NB4 (cell line): ENCODE data around the gene PAK5.
A peak's percentile ranks its signal among the peaks of the same experiment; 100 is the strongest.

Experiments used
- DNase-seq: peaks from one replicate; pipeline ENCODE4 v3.0.0; 2010; ENCODE audit warnings: low read depth
- H3K4me3 ChIP-seq: one replicate; pipeline ENCODE4 v1.5.1; 2011; ENCODE audit warnings: mild to moderate bottlenecking, low read depth, low read length, moderate library complexity
- MYC ChIP-seq: IDR thresholded peaks from 2 replicates; pipeline ENCODE4 v1.6.1; 2011; ENCODE audit warnings: low read depth, low read length
- POLR2A ChIP-seq: IDR thresholded peaks from 2 replicates; pipeline ENCODE4 v1.6.1; 2011; ENCODE audit warnings: mild to moderate bottlenecking; ENCODE audit not compliant: insufficient read length; ENCODE audit errors: extremely low read depth
- TF ChIP-seq, protein P1 (sequence below): IDR thresholded peaks from 2 replicates; pipeline ENCODE4 v1.6.1; 2011; ENCODE audit warnings: low read depth, low read length
- TF ChIP-seq, protein P2 (sequence below): IDR thresholded peaks from one replicate; pipeline ENCODE4 v1.5.1; 2012; ENCODE audit warnings: low read depth, low read length

PAK5 gene

DNA sequence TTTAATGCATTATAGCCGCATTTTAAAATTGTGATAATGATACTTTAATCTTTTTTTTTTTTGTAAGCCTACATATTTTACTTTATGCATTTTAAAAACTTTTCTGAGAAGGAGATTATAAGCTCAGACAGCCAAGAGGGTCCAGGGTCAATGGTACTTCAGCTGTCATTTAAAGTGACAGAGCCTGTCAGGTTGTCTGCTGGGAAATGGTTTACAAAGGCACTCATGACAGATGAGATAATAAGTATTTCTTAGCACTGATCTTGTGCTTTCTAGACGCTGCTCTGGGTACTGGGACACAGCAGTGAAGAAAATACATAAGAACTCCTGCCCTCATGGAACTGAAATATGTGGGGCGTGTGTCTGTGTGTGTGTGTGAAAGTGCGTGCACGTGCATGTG, 304.9 kb downstream of the PAK5 start:
- no peak for DNase-seq
- H3K4me3 ChIP-seq, result no peak overlapping the region
- TF ChIP-seq MYC, result no peak
- TF ChIP-seq, protein P1, sequence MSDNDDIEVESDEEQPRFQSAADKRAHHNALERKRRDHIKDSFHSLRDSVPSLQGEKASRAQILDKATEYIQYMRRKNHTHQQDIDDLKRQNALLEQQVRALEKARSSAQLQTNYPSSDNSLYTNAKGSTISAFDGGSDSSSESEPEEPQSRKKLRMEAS, result no peak
- TF ChIP-seq, protein P2, sequence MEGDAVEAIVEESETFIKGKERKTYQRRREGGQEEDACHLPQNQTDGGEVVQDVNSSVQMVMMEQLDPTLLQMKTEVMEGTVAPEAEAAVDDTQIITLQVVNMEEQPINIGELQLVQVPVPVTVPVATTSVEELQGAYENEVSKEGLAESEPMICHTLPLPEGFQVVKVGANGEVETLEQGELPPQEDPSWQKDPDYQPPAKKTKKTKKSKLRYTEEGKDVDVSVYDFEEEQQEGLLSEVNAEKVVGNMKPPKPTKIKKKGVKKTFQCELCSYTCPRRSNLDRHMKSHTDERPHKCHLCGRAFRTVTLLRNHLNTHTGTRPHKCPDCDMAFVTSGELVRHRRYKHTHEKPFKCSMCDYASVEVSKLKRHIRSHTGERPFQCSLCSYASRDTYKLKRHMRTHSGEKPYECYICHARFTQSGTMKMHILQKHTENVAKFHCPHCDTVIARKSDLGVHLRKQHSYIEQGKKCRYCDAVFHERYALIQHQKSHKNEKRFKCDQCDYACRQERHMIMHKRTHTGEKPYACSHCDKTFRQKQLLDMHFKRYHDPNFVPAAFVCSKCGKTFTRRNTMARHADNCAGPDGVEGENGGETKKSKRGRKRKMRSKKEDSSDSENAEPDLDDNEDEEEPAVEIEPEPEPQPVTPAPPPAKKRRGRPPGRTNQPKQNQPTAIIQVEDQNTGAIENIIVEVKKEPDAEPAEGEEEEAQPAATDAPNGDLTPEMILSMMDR, result no peak

DNA sequence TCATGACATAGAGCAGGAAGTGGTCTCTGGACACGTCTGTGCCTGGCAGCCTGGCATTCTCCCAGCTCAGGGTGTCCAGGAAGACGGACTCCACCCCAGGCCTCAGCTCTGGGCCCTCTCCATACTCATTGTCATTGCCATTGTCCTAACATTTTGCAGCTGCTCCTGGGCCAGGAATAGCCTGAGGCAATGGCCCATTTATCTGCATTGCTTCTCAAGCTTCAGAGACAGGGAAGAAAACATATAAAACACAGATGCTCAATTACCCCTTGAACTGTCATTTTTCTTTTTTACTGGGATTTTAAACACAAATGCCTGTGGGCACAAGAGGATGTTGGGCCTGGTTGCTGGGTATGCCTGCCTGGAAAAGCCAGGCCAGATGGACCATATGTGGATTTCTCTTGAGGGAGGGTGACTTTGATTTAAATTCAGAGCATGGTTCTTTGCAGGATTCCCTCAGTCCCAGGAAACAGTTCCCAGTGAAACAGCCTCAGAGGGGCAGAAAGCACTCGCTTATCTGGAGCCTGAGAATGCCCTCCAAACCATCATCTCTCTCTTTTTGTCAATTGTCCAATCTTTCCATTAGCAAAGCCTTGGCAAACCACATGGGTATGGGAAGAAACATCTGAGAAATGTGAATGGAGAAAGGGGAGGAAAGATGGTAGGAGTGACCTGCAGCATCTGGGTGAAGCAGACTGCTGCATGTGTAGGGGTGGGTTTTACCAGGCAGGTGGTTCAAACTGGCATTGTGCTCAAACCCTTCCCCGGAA, 306.6 kb downstream of the PAK5 start:
- no peak overlapping the region for H3K4me3 ChIP-seq
- DNase-seq, result no peak
- TF ChIP-seq, protein P2, result no peak
- TF ChIP-seq MYC (no peak), POLR2A (no peak)
- TF ChIP-seq, protein P1, result no peak

DNA sequence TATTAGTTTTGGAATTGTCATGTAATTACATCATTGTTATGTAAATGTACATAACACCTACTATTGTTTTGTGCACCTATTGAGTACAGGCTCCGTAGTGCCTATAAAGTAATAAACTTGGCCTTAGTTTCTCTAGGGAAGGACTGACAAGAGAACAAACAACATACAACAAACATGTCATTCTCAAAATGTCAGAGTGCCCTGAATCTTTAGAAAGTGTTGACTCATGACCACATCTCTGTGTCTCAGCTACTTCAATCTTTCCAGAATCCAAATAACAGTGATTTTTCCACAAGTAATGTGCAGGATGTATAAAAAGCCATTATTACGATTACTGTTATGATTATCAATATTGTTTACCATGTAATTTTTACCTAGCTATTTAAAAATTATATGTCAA, 307.3 kb downstream of the PAK5 start:
- TF ChIP-seq MYC (no peak), POLR2A (no peak)
- TF ChIP-seq, protein P1, result no peak
- TF ChIP-seq, protein P2, result no peak
- no peak for DNase-seq
- H3K4me3 ChIP-seq, result no peak overlapping the region

DNA sequence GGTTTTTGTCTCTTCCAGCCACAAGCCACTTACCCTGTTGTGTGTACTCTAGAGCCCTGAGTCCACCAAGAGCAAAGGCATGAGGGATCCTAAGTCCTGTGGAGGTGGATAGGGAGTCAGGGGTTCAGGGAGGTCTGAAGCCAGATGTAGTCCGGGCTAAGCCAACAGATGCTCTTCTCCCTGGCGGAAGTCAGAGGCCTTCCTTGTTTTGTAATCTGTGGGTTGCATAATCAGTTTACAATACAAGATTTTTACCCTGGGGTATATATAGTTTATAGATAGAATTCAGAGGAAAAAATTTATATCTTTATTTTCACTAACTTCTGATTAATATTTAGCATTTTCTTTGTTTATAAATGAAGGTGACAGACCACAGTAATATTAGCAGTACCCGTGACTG, 315.2 kb downstream of the PAK5 start:
- peak; percentile 34 for DNase-seq
- TF ChIP-seq MYC, result no peak
- TF ChIP-seq, protein P2, result no peak
- TF ChIP-seq, protein P1, result no peak
- no peak for TF ChIP-seq POLR2A
- H3K4me3 ChIP-seq, result no peak overlapping the region

DNA sequence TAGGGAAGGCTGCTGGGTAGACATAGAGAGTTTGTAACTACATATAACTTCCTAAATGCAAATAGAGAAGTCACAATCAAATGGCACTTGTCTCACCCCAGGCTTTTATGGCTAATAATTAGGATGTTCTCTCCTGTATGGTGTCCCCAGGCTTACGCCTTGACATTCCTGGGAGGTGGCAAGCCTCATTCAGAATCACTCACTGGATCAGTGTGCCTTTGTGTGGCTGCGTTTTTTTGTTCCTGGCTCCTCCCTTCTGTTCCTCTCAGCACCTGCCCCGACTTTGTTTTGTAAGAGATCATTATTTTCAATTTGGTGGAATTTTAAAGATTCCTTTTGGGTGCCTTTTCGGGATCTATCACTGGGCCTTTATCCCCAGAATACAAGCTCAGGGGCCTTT, 318.8 kb downstream of the PAK5 start:
- H3K4me3 ChIP-seq, result no peak overlapping the region
- TF ChIP-seq, protein P2, result no peak
- TF ChIP-seq POLR2A (no peak), MYC (no peak)
- TF ChIP-seq, protein P1, result no peak

More for the DNA sequence above, 318.8 kb downstream of the PAK5 start:
- DNase-seq, result no peak
